Caco-2 (cell line): ENCODE data around the gene CNOT6. TPM values are rescaled to one million over a fixed set of nuclear protein-coding genes. Genes with fewer than 3 reads are reported as not detected.

Experiments used
- BruUV-seq: library from RNA; stranded (reverse); fragments of 400-500 nt; replicated peaks from 2 replicates; lab custom pipeline; 2021; lab: Mats Ljungman, UMichigan
- CTCF ChIA-PET: fragments of 300-600 bp; sonication (Branson Sonifier 250); formaldehyde crosslinking; loops from one replicate; lab custom pipeline; 2022; ENCODE audit warnings: antibody characterized with exemption; lab: Charles Lee
- POLR2A ChIA-PET: fragments of 300-600 bp; sonication (Branson Sonifier 250); formaldehyde crosslinking; loops from one replicate; lab custom pipeline; 2022; ENCODE audit warnings: antibody characterized with exemption; lab: Charles Lee
- DNase-seq, 2 experiments: peaks; one replicate each; pipeline versions ENCODE4 v3.0.0 to v3.0.0-alpha.2; 2020 to 2022
- H3K27me3 ChIP-seq: replicated peaks from 2 replicates; pipeline ENCODE4 v1.6.0; 2011; ENCODE audit warnings: low read length; ENCODE audit not compliant: control insufficient read depth, insufficient read depth
- H3K36me3 ChIP-seq: 2 replicates; pipeline ENCODE4 v1.5.1; 2011; ENCODE audit warnings: low read length; ENCODE audit not compliant: control insufficient read depth, insufficient read depth
- H3K4me1 ChIP-seq: fragments of 250-450 bp; sonication (Bioruptor Pico); 2 replicates; pipeline ENCODE4 v1.5.1; 2020; ENCODE audit warnings: mild to moderate bottlenecking
- H3K4me3 ChIP-seq: 2 replicates; pipeline ENCODE4 v1.5.1; 2011; ENCODE audit warnings: low read depth, mild to moderate bottlenecking, control low read depth, low read length
- H3K9me3 ChIP-seq: fragments of 250-450 bp; sonication (Bioruptor Pico); 2 replicates; pipeline ENCODE4 v1.5.1; 2020; ENCODE audit warnings: mild to moderate bottlenecking, moderate library complexity
- H3K27ac Mint-ChIP-seq: one replicate; pipeline ENCODE4 v1.8.0; 2022; ENCODE audit warnings: mixed read lengths; ENCODE audit not compliant: unreplicated experiment
- H3K27me3 Mint-ChIP-seq: one replicate; pipeline ENCODE4 v1.8.0; 2022; ENCODE audit warnings: mixed read lengths; ENCODE audit not compliant: insufficient read depth, unreplicated experiment
- H3K36me3 Mint-ChIP-seq: one replicate; pipeline ENCODE4 v1.8.0; 2022; ENCODE audit warnings: mild to moderate bottlenecking, mixed read lengths; ENCODE audit not compliant: insufficient read depth, unreplicated experiment
- H3K4me1 Mint-ChIP-seq: one replicate; pipeline ENCODE4 v1.8.0; 2022; ENCODE audit warnings: low read depth, mixed read lengths; ENCODE audit not compliant: unreplicated experiment
- H3K4me3 Mint-ChIP-seq: one replicate; pipeline ENCODE4 v1.8.0; 2022; ENCODE audit warnings: mild to moderate bottlenecking, moderate library complexity, mixed read lengths; ENCODE audit not compliant: unreplicated experiment
- H3K9me3 Mint-ChIP-seq: one replicate; pipeline ENCODE4 v1.8.0; 2022; ENCODE audit warnings: mixed read lengths; ENCODE audit not compliant: unreplicated experiment
- intact Hi-C: fragments of 100-400 bp; cut with micrococcal nuclease; formaldehyde crosslinking; loops from one replicate; pipeline ENCODE4 v1.10.0; 2022; ENCODE audit not compliant: unreplicated experiment
- total RNA-seq: library from RNA; stranded (reverse); gene quantifications from 2 replicates; pipeline ENCODE4 v1.2.3, GENCODE V29; 2022
- TF ChIP-seq, protein P1 (sequence below), 2 experiments: fragments of 200-600 bp in 1 of 2; IDR thresholded peaks; 1 replicate in 1 of 2; 2 replicates in 1 of 2; pipeline versions ENCODE4 v1.5.1 to v1.8.0; 2011 to 2022; ENCODE audit warnings: antibody characterized with exemption in 1 of 2, control low read depth in 1 of 2, inconsistent platforms in 1 of 2, low read depth in 1 of 2, low read length in 1 of 2, mild to moderate bottlenecking in 1 of 2, moderate library complexity in 1 of 2; ENCODE audit not compliant: insufficient read depth in 1 of 2, severe bottlenecking in 1 of 2, unreplicated experiment in 1 of 2

The CNOT6 gene
- total RNA-seq, 1 experiment from 2014 or later, result 46.3 TPM

GRCh38 chr5:180599590-180599914, 105.4 kb downstream of the CNOT6 start:
- BruUV-seq, result no TSS peak
- no peaks in the 10 kb centered on the region for H3K4me1 Mint-ChIP-seq
- Histone ChIP-seq H3K4me3 (no peak overlapping the region), H3K9me3 (no peaks in the 10 kb centered on the region), H3K36me3 (no peaks in the 10 kb centered on the region), H3K4me1 (no peaks in the 10 kb centered on the region), H3K27me3 (no peaks in the 10 kb centered on the region)
- no peak for DNase-seq
- ChIA-PET POLR2A (no interaction called here), CTCF (no interaction called here)
- no peak overlapping the region for H3K27ac Mint-ChIP-seq
- intact Hi-C loops, result no loop called here
- no peak overlapping the region for H3K4me3 Mint-ChIP-seq
- no peaks in the 10 kb centered on the region for H3K9me3 Mint-ChIP-seq
- H3K27me3 Mint-ChIP-seq, result no peaks in the 10 kb centered on the region
- TF ChIP-seq, protein P1, sequence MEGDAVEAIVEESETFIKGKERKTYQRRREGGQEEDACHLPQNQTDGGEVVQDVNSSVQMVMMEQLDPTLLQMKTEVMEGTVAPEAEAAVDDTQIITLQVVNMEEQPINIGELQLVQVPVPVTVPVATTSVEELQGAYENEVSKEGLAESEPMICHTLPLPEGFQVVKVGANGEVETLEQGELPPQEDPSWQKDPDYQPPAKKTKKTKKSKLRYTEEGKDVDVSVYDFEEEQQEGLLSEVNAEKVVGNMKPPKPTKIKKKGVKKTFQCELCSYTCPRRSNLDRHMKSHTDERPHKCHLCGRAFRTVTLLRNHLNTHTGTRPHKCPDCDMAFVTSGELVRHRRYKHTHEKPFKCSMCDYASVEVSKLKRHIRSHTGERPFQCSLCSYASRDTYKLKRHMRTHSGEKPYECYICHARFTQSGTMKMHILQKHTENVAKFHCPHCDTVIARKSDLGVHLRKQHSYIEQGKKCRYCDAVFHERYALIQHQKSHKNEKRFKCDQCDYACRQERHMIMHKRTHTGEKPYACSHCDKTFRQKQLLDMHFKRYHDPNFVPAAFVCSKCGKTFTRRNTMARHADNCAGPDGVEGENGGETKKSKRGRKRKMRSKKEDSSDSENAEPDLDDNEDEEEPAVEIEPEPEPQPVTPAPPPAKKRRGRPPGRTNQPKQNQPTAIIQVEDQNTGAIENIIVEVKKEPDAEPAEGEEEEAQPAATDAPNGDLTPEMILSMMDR (IDR thresholded peaks at IDR 0.05; ENCODE audit: insufficient read depth in 1 of 2, low read depth in 1 of 2, low read length in 1 of 2, severe bottlenecking in 1 of 2, unreplicated experiment in 1 of 2), result no peak
- H3K36me3 Mint-ChIP-seq, result no peaks in the 10 kb centered on the region

GRCh38 chr5:180599981-180600553, 105.9 kb downstream of the CNOT6 start:
- no peak for DNase-seq
- no peak overlapping the region for H3K27ac Mint-ChIP-seq
- H3K4me1 Mint-ChIP-seq, result no peaks in the 10 kb centered on the region
- POLR2A ChIA-PET, result no interaction called here
- H3K9me3 Mint-ChIP-seq, result no peaks in the 10 kb centered on the region
- no peaks in the 10 kb centered on the region for H3K9me3 ChIP-seq
- H3K27me3 ChIP-seq, result no peaks in the 10 kb centered on the region
- BruUV-seq, result no TSS peak
- H3K4me1 ChIP-seq, result no peaks in the 10 kb centered on the region
- no peak overlapping the region for H3K4me3 Mint-ChIP-seq
- intact Hi-C loops, result no loop called here
- no peaks in the 10 kb centered on the region for H3K36me3 ChIP-seq
- H3K27me3 Mint-ChIP-seq, result no peaks in the 10 kb centered on the region
- no peaks in the 10 kb centered on the region for H3K36me3 Mint-ChIP-seq
- TF ChIP-seq, protein P1 (IDR thresholded peaks at IDR 0.05; ENCODE audit: insufficient read depth in 1 of 2, low read depth in 1 of 2, low read length in 1 of 2, severe bottlenecking in 1 of 2, unreplicated experiment in 1 of 2), result no peak
- H3K4me3 ChIP-seq, result no peak overlapping the region
- CTCF ChIA-PET, result no interaction called here

DNA sequence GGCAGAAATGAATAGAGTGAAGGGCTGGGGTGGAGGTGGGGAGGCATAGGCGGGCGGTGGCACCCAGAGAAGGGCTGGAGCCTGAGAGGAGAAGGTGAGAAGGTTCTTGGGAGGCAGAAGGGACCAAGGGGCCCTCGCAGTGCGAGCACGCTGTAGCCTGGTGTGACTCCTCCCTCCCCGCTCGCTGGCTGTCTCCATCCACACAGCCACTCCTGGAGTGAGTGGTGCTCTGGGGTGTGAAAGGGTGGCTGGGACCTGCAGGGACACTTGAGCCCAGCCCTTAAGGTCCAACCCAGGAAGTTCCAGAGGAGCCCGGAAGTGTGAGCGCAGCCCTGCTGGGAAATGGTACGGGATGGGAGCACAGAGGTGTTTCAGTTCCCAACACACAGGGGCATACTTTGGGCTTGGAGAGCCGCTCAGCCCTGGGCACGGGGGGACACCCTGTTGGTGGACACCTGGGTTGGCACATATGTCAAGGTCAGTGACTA, 106.4 kb downstream of the CNOT6 start:
- intact Hi-C loops, result no loop called here
- Histone ChIP-seq H3K4me1 (no peaks in the 10 kb centered on the region), H3K27me3 (no peaks in the 10 kb centered on the region), H3K4me3 (no peak overlapping the region), H3K36me3 (no peaks in the 10 kb centered on the region), H3K9me3 (no peaks in the 10 kb centered on the region)
- no peaks in the 10 kb centered on the region for H3K27me3 Mint-ChIP-seq
- H3K4me1 Mint-ChIP-seq, result no peaks in the 10 kb centered on the region
- BruUV-seq, result no TSS peak
- DNase-seq, result no peak
- ChIA-PET CTCF (no interaction called here), POLR2A (no interaction called here)
- TF ChIP-seq, protein P1 (IDR thresholded peaks at IDR 0.05; ENCODE audit: insufficient read depth in 1 of 2, low read depth in 1 of 2, low read length in 1 of 2, severe bottlenecking in 1 of 2, unreplicated experiment in 1 of 2), result no peak
- no peaks in the 10 kb centered on the region for H3K36me3 Mint-ChIP-seq
- no peak overlapping the region for H3K27ac Mint-ChIP-seq
- H3K4me3 Mint-ChIP-seq, result no peak overlapping the region
- no peaks in the 10 kb centered on the region for H3K9me3 Mint-ChIP-seq
